ENCODE results near the gene CFDP1.
"Not testable (repeated sequence)": the region's sequence is repeated elsewhere in the genome, so short reads cannot be mapped to it uniquely, and the experiment has no call there.

GRCh38 chr16:75456486-75456885 is 23.2 kb upstream of the CFDP1 start:
- not testable (repeated sequence) for TF ChIP-seq POLR2AphosphoS5 (IDR thresholded peaks at IDR 0.05)
- TF ChIP-seq, protein P1, sequence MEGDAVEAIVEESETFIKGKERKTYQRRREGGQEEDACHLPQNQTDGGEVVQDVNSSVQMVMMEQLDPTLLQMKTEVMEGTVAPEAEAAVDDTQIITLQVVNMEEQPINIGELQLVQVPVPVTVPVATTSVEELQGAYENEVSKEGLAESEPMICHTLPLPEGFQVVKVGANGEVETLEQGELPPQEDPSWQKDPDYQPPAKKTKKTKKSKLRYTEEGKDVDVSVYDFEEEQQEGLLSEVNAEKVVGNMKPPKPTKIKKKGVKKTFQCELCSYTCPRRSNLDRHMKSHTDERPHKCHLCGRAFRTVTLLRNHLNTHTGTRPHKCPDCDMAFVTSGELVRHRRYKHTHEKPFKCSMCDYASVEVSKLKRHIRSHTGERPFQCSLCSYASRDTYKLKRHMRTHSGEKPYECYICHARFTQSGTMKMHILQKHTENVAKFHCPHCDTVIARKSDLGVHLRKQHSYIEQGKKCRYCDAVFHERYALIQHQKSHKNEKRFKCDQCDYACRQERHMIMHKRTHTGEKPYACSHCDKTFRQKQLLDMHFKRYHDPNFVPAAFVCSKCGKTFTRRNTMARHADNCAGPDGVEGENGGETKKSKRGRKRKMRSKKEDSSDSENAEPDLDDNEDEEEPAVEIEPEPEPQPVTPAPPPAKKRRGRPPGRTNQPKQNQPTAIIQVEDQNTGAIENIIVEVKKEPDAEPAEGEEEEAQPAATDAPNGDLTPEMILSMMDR (IDR thresholded peaks at IDR 0.05), result not testable (repeated sequence)

Measured in suprapubic skin (tissue), 3 donors.